B cell (primary cell): ENCODE data around the gene DNAH12.

Source experiments
- CTCF ChIP-seq: fragments of 200-600 bp; IDR thresholded peaks from one replicate; pipeline ENCODE4 v1.8.0; 2022; ENCODE audit warnings: antibody characterized with exemption, mild to moderate bottlenecking
- EZH2 ChIP-seq: IDR thresholded peaks from 2 replicates; pipeline ENCODE4 v1.6.1; 2012; ENCODE audit warnings: borderline replicate concordance, low read depth, mild to moderate bottlenecking, moderate library complexity, low read length; ENCODE audit not compliant: insufficient read depth, poor library complexity, severe bottlenecking

GRCh38 chr3:57464801-57465200, 79.3 kb downstream of the DNAH12 start:
- TF ChIP-seq CTCF (no peak), EZH2 (no peak)
